ENCODE results near the gene MIER2.

DNA sequence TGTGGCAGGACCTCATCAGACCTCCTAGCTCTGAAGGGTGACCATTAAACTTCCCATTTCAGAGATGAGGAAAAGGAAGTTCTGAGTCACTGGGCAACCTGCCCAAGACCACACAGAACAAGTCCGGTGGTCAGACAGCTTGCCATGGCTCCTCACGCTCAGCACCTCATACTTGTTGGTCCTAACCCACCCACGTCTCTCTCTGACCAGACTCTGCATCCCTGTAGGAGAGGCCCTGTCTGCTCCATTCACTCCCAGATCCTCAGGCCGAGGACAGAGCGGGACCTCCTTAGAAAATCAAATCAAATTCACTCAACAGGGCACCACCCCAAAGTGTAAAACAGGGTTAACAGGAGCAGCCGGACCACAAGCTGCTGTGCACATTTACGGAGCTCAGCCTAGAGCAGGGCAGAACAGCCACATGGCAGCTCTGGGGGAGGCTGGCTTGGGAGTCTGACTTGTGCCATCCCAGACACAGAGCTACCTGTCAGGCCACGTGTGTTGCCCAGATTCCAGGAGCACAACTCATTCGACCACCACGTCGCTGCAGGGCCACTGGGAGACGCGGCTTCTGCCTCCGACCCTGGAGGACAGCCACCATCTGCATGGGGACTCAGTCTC lies 1.7 kb downstream of the MIER2 start:
- TF ChIP-seq, protein P1, sequence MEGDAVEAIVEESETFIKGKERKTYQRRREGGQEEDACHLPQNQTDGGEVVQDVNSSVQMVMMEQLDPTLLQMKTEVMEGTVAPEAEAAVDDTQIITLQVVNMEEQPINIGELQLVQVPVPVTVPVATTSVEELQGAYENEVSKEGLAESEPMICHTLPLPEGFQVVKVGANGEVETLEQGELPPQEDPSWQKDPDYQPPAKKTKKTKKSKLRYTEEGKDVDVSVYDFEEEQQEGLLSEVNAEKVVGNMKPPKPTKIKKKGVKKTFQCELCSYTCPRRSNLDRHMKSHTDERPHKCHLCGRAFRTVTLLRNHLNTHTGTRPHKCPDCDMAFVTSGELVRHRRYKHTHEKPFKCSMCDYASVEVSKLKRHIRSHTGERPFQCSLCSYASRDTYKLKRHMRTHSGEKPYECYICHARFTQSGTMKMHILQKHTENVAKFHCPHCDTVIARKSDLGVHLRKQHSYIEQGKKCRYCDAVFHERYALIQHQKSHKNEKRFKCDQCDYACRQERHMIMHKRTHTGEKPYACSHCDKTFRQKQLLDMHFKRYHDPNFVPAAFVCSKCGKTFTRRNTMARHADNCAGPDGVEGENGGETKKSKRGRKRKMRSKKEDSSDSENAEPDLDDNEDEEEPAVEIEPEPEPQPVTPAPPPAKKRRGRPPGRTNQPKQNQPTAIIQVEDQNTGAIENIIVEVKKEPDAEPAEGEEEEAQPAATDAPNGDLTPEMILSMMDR (IDR thresholded peaks at IDR 0.05; ENCODE audit: low read depth, low read length, poor library complexity, severe bottlenecking) = no peak
- TF ChIP-seq EZH2phosphoT487 (IDR thresholded peaks at IDR 0.05; ENCODE audit: borderline replicate concordance, low read length) = no peak
